Keratinocyte (primary cell): ENCODE data around the gene ERCC6L2.

Experiments
- EZH2 ChIP-seq: IDR thresholded peaks from one replicate; pipeline ENCODE4 v1.6.1; 2012; ENCODE audit warnings: inconsistent platforms, mild to moderate bottlenecking, low read length, moderate library complexity
- TF ChIP-seq, protein P1 (sequence below), 3 experiments: IDR thresholded peaks in 1 of 3; conservative IDR thresholded peaks in 1 of 3; optimal IDR thresholded peaks in 1 of 3; 2 replicates in 2 of 3; 3 replicates in 1 of 3; pipeline versions ENCODE3 to v1.5.1; 2011; ENCODE audit warnings: low read length in 3 of 3, mild to moderate bottlenecking in 3 of 3, moderate library complexity in 2 of 3, control low read depth in 1 of 3, inconsistent platforms in 1 of 3; ENCODE audit not compliant: insufficient read depth in 2 of 3; ENCODE audit errors: extremely low read depth in 1 of 3

- TF ChIP-seq, protein P1, sequence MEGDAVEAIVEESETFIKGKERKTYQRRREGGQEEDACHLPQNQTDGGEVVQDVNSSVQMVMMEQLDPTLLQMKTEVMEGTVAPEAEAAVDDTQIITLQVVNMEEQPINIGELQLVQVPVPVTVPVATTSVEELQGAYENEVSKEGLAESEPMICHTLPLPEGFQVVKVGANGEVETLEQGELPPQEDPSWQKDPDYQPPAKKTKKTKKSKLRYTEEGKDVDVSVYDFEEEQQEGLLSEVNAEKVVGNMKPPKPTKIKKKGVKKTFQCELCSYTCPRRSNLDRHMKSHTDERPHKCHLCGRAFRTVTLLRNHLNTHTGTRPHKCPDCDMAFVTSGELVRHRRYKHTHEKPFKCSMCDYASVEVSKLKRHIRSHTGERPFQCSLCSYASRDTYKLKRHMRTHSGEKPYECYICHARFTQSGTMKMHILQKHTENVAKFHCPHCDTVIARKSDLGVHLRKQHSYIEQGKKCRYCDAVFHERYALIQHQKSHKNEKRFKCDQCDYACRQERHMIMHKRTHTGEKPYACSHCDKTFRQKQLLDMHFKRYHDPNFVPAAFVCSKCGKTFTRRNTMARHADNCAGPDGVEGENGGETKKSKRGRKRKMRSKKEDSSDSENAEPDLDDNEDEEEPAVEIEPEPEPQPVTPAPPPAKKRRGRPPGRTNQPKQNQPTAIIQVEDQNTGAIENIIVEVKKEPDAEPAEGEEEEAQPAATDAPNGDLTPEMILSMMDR (optimal IDR thresholded peaks at IDR 0.05 in 1 of 3, IDR thresholded peaks at IDR 0.05 in 1 of 3, conservative IDR thresholded peaks at IDR 0.05 in 1 of 3; ENCODE audit: extremely low read depth in 1 of 3, insufficient read depth in 2 of 3, low read length in 3 of 3) = no peak
- no peak for TF ChIP-seq EZH2
Observed at GRCh38 chr9:95939472-95939871, 64.0 kb downstream of the ERCC6L2 start.
